GM15510 (cell line): ENCODE results near the gene ATG3.

ENCODE experiments used
- POLR2A ChIP-seq: IDR thresholded peaks from 3 replicates; pipeline ENCODE4 v1.6.1; 2011; ENCODE audit warnings: borderline replicate concordance; ENCODE audit not compliant: insufficient read length; ENCODE audit errors: extremely low read depth

ATG3 gene

GRCh38 chr3:112512320-112512719 is 49.4 kb downstream of the ATG3 start:
- no peak for TF ChIP-seq POLR2A

DNA sequence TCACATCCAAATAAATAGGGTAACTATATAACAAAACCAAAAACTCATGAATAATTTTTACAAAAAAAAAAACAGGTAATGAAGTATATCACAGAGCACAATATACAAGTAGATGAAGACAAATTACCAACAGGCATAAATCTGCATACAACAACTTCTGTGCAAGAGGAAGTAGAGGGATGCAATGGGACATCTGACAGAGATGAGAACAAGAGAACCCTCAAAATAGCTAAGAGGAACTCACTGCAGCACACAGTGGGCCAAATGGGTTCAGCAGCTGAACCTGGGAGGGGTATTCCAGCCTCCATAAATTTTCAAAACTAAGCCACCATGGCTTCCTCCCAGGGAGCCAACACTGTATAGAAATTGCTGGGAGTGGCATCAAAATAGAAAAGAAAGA is 52.9 kb downstream of the ATG3 start:
- TF ChIP-seq POLR2A, result no peak

DNA sequence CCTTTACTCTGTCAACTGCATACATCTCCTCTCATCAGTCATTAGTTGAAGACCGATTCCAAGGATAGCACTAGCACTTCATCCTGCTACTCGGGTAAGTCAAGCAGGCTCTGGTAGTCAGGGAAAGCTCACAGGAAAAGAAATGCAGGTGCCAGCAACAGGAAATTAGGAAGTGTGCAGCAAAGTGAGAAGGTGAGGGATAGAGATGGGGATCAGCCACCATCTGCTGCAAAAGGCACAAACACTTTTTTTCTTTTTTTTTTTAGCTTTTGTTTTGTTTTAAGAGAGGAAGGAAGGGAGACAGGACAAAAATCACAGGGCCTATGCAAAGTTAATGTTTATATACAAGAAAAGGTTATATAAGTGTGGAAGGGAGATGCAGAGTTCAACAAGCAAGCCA is 53.5 kb downstream of the ATG3 start:
- no peak for TF ChIP-seq POLR2A

- no peak for TF ChIP-seq POLR2A
These were observed 55.9 kb downstream of the ATG3 start for GRCh38 chr3:112505907-112506306.

- TF ChIP-seq POLR2A, result no peak
These were observed 57.6 kb downstream of the ATG3 start for GRCh38 chr3:112504123-112504522.

DNA sequence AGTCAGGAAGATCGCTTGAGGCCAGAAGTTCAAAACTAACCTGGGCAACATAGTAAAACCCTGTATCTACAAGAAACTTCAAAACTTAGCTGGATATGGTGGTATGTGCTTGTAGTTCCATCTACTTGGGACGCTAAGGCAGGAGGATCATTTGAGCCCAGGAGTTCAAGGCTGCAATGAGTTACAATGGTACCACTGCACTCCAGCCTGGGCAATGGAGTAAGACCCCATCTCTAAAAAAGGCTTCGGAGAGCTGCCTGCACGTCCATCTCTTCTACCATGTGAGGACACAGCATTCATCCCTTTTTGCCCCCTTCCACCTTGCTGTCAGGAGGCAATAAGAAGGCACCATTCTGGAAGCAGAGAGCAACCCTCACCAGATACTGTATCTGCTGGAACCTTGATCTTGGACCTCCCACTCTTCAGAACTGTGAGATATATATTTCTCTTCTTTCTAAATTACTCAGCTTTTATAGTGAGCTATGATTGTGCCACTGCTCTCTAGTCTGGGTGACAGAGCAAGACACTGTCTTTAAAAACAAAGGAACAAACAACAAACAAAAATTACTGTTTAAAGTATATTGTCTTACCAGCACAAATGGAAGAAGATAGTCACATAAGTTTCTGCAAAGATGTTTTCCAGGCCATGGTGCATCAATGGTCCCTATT is 58.3 kb downstream of the ATG3 start:
- no peak for TF ChIP-seq POLR2A

DNA sequence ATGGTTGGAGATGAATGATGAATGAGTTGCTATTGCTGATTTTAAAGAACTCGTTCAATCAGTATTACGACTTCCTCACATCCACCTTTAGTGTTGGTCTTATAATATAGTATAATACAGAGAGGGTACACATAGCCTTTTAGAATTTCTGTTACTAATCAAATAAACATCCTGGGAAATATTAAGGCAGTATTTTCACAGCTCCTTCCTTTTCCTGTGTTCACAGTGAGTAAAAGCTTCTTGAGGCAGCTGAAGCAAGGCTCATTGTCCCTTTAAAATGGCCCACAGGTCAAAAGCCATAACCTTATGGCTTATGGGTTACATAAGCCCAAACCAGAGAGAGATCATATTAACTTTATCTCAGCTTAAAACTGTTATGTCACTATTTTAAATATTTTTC is 61.1 kb downstream of the ATG3 start:
- TF ChIP-seq POLR2A, result no peak

GRCh38 chr3:112498914-112499711 is 62.6 kb downstream of the ATG3 start, which contains the start of gene BTLA:
Gene BTLA (minus strand): TSS chr3:112499472. CDS start chr3:112499358, 114 bp downstream.
- peak; percentile 42 for TF ChIP-seq POLR2A

GRCh38 chr3:112497897-112498548 is 63.7 kb downstream of the ATG3 start:
- no peak for TF ChIP-seq POLR2A

GRCh38 chr3:112496366-112497067 is 65.2 kb downstream of the ATG3 start:
- no peak for TF ChIP-seq POLR2A

- no peak for TF ChIP-seq POLR2A
These were observed 69.6 kb downstream of the ATG3 start for GRCh38 chr3:112492124-112492523.

DNA sequence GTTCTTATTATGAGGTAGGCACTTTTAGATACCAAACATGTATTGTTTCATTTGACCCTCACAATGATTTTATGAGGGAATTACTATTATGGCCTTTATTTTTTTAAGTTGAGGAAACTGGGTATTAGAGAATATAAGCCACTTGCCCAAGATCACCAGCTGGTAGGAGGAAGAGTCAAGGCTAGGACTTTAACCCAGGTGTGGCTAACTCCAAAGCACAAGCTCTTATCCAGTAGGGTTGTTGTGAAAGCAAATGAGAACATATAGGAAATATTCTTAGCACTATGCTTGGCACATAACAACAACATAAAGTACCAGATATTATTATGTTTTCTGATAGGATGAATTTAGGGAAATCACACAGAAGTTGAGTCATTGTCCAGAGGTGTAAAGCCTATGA is 70.4 kb downstream of the ATG3 start:
- TF ChIP-seq POLR2A, result no peak

GRCh38 chr3:112489674-112490479 is 71.9 kb downstream of the ATG3 start:
- TF ChIP-seq POLR2A, result no peak
